ENCODE data around the gene TRABD2A. TPM values are rescaled to one million over a fixed set of nuclear protein-coding genes. Genes with fewer than 3 reads are reported as not detected.

TRABD2A gene
- total RNA-seq, 1 donor from 2014 or later = not detected

GRCh38 chr2:84811839-84812431, 68.9 kb downstream of the TRABD2A start:
- TF ChIP-seq CTCF (IDR thresholded peaks at IDR 0.05; ENCODE audit: partially characterized antibody, unreplicated experiment) = no peak
- H3K9me3 Mint-ChIP-seq (ENCODE audit: unreplicated experiment) = no peaks in the 10 kb centered on the region
- H3K27ac Mint-ChIP-seq (ENCODE audit: unreplicated experiment) = no peak overlapping the region

GRCh38 chr2:84808279-84808678, 72.6 kb downstream of the TRABD2A start:
- H3K27ac Mint-ChIP-seq (ENCODE audit: unreplicated experiment) = no peak overlapping the region
- no peak overlapping the region for H3K4me3 Mint-ChIP-seq (ENCODE audit: unreplicated experiment)
- no peaks in the 10 kb centered on the region for H3K36me3 Mint-ChIP-seq (ENCODE audit: unreplicated experiment)
- no peaks in the 10 kb centered on the region for H3K4me1 Mint-ChIP-seq (ENCODE audit: low read depth, unreplicated experiment)
- no peak for DNase-seq
- TF ChIP-seq CTCF (IDR thresholded peaks at IDR 0.05; ENCODE audit: partially characterized antibody, unreplicated experiment) = no peak
- H3K9me3 Mint-ChIP-seq (ENCODE audit: unreplicated experiment) = no peaks in the 10 kb centered on the region
- peaks cover 4% of the 10 kb centered on the region for H3K27me3 Mint-ChIP-seq (ENCODE audit: unreplicated experiment)

More at GRCh38 chr2:84811839-84812431, 68.9 kb downstream of the TRABD2A start:
- no peak for DNase-seq
- Mint-ChIP-seq H3K4me3 (ENCODE audit: unreplicated experiment) (no peak overlapping the region), H3K4me1 (ENCODE audit: low read depth, unreplicated experiment) (no peaks in the 10 kb centered on the region), H3K27me3 (ENCODE audit: unreplicated experiment) (peaks cover 4% of the 10 kb centered on the region), H3K36me3 (ENCODE audit: unreplicated experiment) (no peaks in the 10 kb centered on the region)

- Mint-ChIP-seq H3K27me3 (ENCODE audit: unreplicated experiment) (peaks cover 2% of the 10 kb centered on the region), H3K4me3 (ENCODE audit: unreplicated experiment) (no peak overlapping the region), H3K4me1 (ENCODE audit: low read depth, unreplicated experiment) (no peaks in the 10 kb centered on the region), H3K9me3 (ENCODE audit: unreplicated experiment) (no peaks in the 10 kb centered on the region), H3K36me3 (ENCODE audit: unreplicated experiment) (no peaks in the 10 kb centered on the region), H3K27ac (ENCODE audit: unreplicated experiment) (no peak overlapping the region)
- TF ChIP-seq CTCF (IDR thresholded peaks at IDR 0.05; ENCODE audit: partially characterized antibody, unreplicated experiment) = no peak
- DNase-seq = no peak
These were observed 73.8 kb downstream of the TRABD2A start for GRCh38 chr2:84807063-84807485.

GRCh38 chr2:84805250-84805958, 75.5 kb downstream of the TRABD2A start:
- H3K4me1 Mint-ChIP-seq (ENCODE audit: low read depth, unreplicated experiment) = no peaks in the 10 kb centered on the region
- H3K36me3 Mint-ChIP-seq (ENCODE audit: unreplicated experiment) = no peaks in the 10 kb centered on the region
- no peak overlapping the region for H3K4me3 Mint-ChIP-seq (ENCODE audit: unreplicated experiment)
- H3K27me3 Mint-ChIP-seq (ENCODE audit: unreplicated experiment) = peaks cover 2% of the 10 kb centered on the region
- TF ChIP-seq CTCF (IDR thresholded peaks at IDR 0.05; ENCODE audit: partially characterized antibody, unreplicated experiment) = no peak
- H3K27ac Mint-ChIP-seq (ENCODE audit: unreplicated experiment) = no peak overlapping the region
- DNase-seq = no peak
- no peaks in the 10 kb centered on the region for H3K9me3 Mint-ChIP-seq (ENCODE audit: unreplicated experiment)

- Mint-ChIP-seq H3K27me3 (ENCODE audit: unreplicated experiment) (no peaks in the 10 kb centered on the region), H3K4me3 (ENCODE audit: unreplicated experiment) (no peak overlapping the region), H3K27ac (ENCODE audit: unreplicated experiment) (no peak overlapping the region), H3K4me1 (ENCODE audit: low read depth, unreplicated experiment) (no peaks in the 10 kb centered on the region), H3K36me3 (ENCODE audit: unreplicated experiment) (no peaks in the 10 kb centered on the region), H3K9me3 (ENCODE audit: unreplicated experiment) (no peaks in the 10 kb centered on the region)
- no peak for DNase-seq
- TF ChIP-seq CTCF (IDR thresholded peaks at IDR 0.05; ENCODE audit: partially characterized antibody, unreplicated experiment) = no peak
These were observed 79.1 kb downstream of the TRABD2A start for GRCh38 chr2:84801811-84802210.
